Renal cortex interstitium (tissue), 11 donors: ENCODE data around the gene KIF5A. TPM values are rescaled to one million over a fixed set of nuclear protein-coding genes. Genes with fewer than 3 reads are reported as not detected.

Experiments
- DNase-seq, 11 donors: peaks; one replicate each; pipeline ENCODE4 v3.0.0-alpha.2; 2013; ENCODE audit warnings: low read depth in 9 of 11, low spot score in 4 of 11; ENCODE audit errors: extremely low read depth in 1 of 11
- polyA plus RNA-seq, 3 donors: library from polyadenylated mRNA; unstranded; fragments of 120-200 nt; gene quantifications; one replicate each; pipeline ENCODE4 v1.2.1, GENCODE V29; 2013; ENCODE audit not compliant: insufficient read length in 3 of 3

KIF5A gene
- polyA plus RNA-seq, 3 donors: 0.50 to 0.88 (median 0.76) TPM

- DNase-seq: no peak
Observed at GRCh38 chr12:57529831-57530230, 20.0 kb upstream of the KIF5A start.

- no peak for DNase-seq
Observed at GRCh38 chr12:57530396-57531142, 19.3 kb upstream of the KIF5A start.

- no peak for DNase-seq
Observed at GRCh38 chr12:57531836-57532235, 18.0 kb upstream of the KIF5A start.

GRCh38 chr12:57533108-57533507, 16.7 kb upstream of the KIF5A start:
- DNase-seq: no peak

GRCh38 chr12:57534250-57534649, 15.6 kb upstream of the KIF5A start:
- DNase-seq: no peak

DNA sequence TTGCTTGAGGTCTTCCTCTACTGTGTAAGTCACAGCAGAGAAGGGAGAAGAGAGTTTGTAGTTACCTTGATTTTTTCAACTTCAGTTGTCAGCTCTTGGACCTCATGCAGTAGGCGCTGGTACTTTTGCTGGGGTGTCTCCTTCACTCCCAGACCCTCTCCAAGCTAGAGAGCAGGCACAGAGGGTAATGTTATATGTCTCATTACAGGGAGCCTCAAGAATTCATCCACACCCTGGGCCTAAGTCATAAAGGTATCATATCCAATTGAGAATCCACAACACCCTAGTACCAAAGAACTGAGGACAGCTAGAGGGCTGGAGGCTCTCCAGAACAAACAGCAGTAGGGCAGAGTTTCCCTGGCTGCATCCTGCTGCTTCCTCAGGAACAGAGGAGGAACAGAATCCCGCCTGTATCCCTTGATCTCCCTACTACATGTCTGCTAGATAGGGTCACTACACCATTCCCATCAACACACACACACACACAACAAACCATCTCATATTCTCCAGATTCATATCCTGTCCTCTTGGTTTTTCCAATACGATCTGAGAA, 14.8 kb upstream of the KIF5A start:
- DNase-seq: no peak

- no peak for DNase-seq
Observed at GRCh38 chr12:57535764-57536596, 13.9 kb upstream of the KIF5A start.

GRCh38 chr12:57536597-57536942, 13.3 kb upstream of the KIF5A start:
- no peak for DNase-seq

GRCh38 chr12:57539134-57539768, 10.6 kb upstream of the KIF5A start:
- DNase-seq: no peak

DNA sequence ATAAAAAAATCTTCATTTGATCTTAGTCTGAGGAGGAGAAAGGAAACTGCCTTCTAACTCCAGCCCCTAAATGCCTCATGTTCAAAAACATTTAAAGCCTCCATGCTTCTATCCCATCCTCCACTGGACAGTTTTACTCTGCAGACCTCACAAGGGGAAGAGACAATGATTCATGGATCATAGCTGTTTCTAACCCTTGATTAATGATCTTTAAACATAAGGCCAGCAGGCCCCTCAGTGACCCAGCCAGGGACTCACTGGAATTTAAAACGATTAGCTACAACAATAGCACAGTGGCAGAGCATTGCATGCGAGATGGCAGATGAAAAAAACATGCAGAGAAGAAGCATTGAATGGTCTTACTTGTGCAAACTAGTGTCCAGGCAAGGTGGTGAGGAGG, 8.8 kb upstream of the KIF5A start:
- no peak for DNase-seq

- no peak for DNase-seq
Observed at GRCh38 chr12:57541717-57542116, 8.1 kb upstream of the KIF5A start.

- DNase-seq: no peak
Observed at GRCh38 chr12:57543581-57543980, 6.3 kb upstream of the KIF5A start.

DNA sequence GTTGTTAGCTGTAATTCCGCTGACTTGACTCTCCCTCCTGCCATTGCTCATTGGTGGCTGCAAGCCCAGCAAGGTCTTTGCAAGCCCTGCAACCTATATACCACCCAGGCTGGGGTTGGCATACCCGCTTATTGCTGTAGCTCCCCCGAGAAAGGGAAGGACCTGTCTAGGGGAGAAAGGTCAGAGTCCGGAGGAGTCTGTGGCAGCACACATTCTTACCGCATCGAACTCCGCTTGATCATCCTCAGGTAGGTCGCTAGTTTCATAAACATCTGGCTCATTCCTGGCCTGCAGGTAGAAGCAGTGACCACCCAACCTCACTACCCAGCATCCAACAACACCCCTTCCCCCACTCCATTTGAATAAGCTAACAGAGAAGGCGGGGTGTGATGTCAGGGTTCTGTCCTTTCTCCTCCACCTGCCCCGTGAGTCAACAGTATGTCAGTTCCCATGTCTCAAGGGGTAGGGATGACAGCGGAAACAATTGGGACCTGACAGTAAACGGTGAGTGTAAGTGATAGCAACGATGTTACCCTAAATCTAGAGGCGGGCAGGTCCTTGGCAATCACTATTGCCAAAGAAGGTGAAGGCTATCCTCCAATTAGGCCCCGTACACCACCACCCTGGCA, 3.9 kb upstream of the KIF5A start:
- DNase-seq: no peak

DNA sequence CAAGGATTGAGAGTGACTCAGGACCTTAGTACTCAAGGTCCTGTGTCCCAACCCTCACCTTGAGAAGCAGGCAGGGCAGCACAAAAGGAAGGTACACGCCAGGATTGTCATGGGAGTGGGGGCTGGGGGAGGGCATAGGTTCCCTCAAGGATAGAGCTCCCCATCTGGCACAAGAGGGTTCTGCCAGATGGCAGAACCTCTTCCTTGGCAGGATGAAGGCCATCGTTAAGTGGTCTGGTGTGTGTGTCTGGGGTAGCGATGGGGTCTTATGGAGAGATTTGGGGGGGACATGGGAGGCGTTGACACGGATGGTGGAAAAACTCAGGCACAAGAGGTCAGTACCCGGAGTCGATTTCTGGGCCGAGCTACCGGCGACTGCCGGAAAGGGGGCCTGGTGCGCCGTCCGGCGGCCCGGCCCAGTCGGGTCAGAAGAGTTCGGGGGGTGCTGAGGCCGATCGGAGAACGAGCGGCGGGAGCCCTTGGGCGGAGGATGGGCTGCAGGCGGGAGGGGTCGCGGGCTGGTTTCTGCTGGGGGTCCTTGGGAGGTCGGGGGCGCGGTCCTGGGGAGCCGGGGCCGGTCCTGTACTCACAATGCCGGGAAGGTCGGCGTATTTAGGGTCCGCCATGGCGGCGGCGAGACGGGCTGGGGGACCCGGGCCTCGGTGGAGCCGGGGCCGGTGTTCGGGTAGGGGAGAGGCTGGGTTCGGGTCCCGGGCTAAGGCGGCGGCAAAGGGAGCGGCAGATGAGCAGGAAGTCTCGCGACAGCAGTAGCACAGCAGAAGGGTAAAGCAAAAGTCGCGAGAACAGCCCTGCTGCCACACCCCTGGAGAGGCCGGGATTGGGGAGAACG, 3.2 kb upstream of the KIF5A start, which contains the start of gene DCTN2:
TSS of gene DCTN2 (minus strand) at position 755 of the 850 bp plus-strand sequence. CDS start at position 626, 129 bp downstream.
- DNase-seq: peak; percentile 90 to 96 (median 93)

- no peak for DNase-seq
Observed at GRCh38 chr12:57547288-57548012, 2.4 kb upstream of the KIF5A start.

DNA sequence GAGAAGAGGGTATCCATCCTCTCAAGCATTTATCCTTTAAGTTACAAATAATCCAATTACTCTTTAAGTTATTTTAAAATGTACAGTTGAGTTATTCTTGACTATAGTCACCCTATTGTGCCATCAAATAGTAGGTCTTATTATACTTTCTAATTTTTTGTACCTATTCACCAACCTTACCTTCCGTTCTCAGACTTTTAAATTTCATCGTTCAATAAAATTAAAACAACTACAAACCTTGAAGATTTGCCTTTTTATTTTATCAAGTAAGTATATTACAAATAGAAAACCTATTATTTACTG, 1.9 kb upstream of the KIF5A start:
- no peak for DNase-seq

DNA sequence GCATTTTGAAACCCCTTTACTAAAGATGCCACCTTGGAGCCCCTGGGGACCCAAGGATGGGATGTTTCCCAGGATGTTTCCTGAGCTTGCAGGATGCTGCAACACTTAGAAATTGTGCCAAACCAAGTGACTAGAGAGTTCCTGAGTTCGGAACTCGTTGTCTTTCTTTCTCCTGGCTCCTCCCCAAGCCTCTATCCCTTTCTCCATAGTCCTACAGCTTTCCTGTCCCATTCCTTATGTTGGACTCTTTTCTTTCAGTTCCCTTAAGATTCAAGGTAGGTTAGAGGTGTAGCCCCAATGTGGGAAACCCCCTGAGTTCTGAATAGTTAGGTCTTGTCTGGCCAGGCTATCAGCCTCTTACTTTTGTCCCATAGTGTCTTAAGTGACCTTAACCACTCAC, 1.4 kb upstream of the KIF5A start:
- no peak for DNase-seq
